Retinal pigment epithelial cell (primary cell): ENCODE data around the gene OPRM1.
"Not testable (repeated sequence)": the region's sequence is repeated elsewhere in the genome, so short reads cannot be mapped to it uniquely, and the experiment has no call there.

Experiments used
- DNase-seq: peaks from one replicate; pipeline ENCODE4 v3.0.0-alpha.2; 2010; ENCODE audit warnings: low read depth
- H3K4me3 ChIP-seq: 2 replicates; pipeline ENCODE4 v1.5.1; 2011; ENCODE audit warnings: mild to moderate bottlenecking, low read length, control low read depth, moderate library complexity
- TF ChIP-seq, protein P1 (sequence below): conservative IDR thresholded peaks from 2 replicates; pipeline ENCODE4 v1.5.1; 2011; ENCODE audit warnings: low read depth, low read length, control low read depth, inconsistent platforms

Gene OPRM1

GRCh38 chr6:154057098-154057497, 18.1 kb downstream of the OPRM1 start:
- TF ChIP-seq, protein P1, sequence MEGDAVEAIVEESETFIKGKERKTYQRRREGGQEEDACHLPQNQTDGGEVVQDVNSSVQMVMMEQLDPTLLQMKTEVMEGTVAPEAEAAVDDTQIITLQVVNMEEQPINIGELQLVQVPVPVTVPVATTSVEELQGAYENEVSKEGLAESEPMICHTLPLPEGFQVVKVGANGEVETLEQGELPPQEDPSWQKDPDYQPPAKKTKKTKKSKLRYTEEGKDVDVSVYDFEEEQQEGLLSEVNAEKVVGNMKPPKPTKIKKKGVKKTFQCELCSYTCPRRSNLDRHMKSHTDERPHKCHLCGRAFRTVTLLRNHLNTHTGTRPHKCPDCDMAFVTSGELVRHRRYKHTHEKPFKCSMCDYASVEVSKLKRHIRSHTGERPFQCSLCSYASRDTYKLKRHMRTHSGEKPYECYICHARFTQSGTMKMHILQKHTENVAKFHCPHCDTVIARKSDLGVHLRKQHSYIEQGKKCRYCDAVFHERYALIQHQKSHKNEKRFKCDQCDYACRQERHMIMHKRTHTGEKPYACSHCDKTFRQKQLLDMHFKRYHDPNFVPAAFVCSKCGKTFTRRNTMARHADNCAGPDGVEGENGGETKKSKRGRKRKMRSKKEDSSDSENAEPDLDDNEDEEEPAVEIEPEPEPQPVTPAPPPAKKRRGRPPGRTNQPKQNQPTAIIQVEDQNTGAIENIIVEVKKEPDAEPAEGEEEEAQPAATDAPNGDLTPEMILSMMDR: no peak
- no peak overlapping the region for H3K4me3 ChIP-seq
- no peak for DNase-seq

DNA sequence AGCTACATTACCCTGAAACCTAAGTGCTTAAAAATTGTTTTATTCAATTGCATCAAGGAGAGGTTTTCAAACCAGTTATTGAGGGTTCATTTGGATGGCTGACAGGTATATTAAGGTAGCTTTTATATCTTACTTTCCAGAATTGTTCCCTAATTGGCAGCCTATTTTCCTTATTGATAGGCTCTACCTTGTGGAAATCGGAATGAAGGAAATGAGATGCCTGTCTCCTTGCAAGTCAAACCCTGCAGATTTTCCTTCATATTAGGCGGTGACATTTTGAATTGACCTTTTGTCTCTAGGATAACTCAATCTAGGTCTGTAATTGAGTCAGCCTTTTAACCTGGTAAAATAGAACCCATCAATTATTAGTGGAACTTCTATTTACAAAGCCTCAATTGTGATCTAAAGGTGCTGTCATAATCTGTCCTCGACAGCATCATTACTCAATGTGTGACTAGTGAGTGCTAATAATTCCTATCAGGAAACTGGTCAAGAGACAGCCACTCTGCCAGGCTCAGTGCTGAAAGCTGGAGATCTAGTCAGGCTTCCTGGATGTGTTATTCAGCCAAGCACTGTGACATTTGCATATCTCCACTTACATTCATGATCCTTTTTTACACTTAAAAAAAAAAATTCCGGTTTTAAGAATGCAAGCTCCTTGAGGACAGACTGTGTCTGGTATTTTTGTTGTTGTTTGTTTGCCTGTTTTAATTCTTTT, 20.1 kb downstream of the OPRM1 start:
- TF ChIP-seq, protein P1: no peak
- H3K4me3 ChIP-seq: no peak overlapping the region
- DNase-seq: no peak

- no peak overlapping the region for H3K4me3 ChIP-seq
- TF ChIP-seq, protein P1: no peak
- no peak for DNase-seq
Measured at GRCh38 chr6:154060076-154060475, 21.0 kb downstream of the OPRM1 start.

DNA sequence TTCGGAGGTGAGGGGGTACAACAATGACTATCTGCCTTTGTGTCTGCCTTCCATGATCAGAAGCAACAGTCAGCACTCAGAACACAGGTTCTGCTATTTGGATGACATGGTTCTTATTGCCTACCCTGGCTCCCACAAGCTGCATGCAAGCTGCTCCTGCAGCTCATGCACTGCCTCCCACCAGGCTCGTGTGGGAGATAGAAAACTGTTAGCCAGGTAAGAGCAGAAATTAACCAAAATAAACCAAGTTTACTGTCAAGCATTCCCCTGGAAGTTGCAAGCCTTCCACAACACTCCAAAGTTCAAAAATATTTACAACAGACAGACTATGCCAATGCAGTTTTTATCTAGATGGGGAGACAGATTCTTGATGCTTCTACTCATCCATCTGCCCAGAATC, 31.0 kb downstream of the OPRM1 start:
- H3K4me3 ChIP-seq: no peak overlapping the region
- TF ChIP-seq, protein P1: no peak
- DNase-seq: no peak

DNA sequence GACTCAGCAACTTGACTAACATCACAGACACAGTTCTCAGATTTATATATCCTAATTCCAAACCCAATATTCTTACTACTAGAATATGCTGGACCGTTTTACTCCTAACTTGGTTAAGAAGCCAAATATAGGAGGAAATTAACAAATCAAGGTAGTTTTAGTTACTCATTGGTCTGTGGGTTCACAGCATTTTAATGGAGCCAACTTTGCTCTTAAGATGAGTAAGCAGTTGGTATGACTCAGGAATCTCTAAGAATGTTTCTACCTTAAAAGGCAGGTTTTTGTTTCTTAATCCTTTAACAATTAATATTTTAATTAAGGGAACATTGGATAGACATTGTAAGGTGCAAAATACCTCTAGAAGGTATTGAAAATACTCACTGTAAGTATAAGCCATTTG, 31.6 kb downstream of the OPRM1 start:
- no peak for DNase-seq
- TF ChIP-seq, protein P1: no peak
- no peak overlapping the region for H3K4me3 ChIP-seq

GRCh38 chr6:154071236-154071635, 32.2 kb downstream of the OPRM1 start:
- H3K4me3 ChIP-seq: no peak overlapping the region
- no peak for DNase-seq
- TF ChIP-seq, protein P1: no peak

- TF ChIP-seq, protein P1: no peak
- H3K4me3 ChIP-seq: no peak overlapping the region
- DNase-seq: no peak
Measured at GRCh38 chr6:154071711-154072110, 32.7 kb downstream of the OPRM1 start.

DNA sequence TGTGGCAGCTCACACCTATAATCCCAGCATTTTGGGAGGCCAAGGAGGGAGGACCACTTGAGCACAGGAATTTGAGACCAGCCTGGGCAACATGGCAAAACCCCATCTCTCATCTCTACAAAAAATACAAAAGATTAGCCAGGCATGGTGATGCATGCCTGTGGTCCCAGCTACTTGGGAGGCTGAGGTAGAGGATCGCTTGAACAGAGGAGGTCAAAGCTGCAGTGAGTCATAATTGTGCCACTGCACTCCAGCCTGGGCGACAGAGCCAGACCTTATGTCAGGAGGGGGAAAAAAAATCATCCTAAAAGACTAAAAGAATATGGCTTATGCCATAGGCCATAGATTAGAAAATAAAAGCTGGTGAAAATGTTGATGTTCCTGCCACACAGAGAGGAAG, 39.6 kb downstream of the OPRM1 start:
- DNase-seq: not testable (repeated sequence)

More for the DNA sequence above, 39.6 kb downstream of the OPRM1 start:
- not testable (repeated sequence) for H3K4me3 ChIP-seq
